SJSA1 (cell line): ENCODE measurements around the gene AMPH. TPM values are rescaled to one million over a fixed set of nuclear protein-coding genes. Genes with fewer than 3 reads are reported as not detected.

Experiments used
- DNase-seq, 2 experiments: peaks; one replicate each; pipeline ENCODE4 v3.0.0-alpha.2; 2015 to 2020; ENCODE audit warnings: low spot score in 2 of 2, low read depth in 1 of 2
- H3K27ac ChIP-seq: fragments of 250-450 bp; sonication (Bioruptor Pico); 2 replicates; pipeline ENCODE4 v1.5.1; 2020; ENCODE audit warnings: mild to moderate bottlenecking, moderate library complexity
- H3K27me3 ChIP-seq: fragments of 250-450 bp; sonication (Bioruptor Pico); replicated peaks from 2 replicates; pipeline ENCODE4 v1.5.1; 2020; ENCODE audit warnings: mild to moderate bottlenecking, moderate library complexity
- H3K36me3 ChIP-seq: fragments of 250-450 bp; sonication (Bioruptor Pico); 2 replicates; pipeline ENCODE4 v1.5.1; 2020; ENCODE audit warnings: mild to moderate bottlenecking
- H3K4me1 ChIP-seq: fragments of 250-450 bp; sonication (Bioruptor Pico); replicated peaks from 2 replicates; pipeline ENCODE4 v1.6.1; 2021; ENCODE audit warnings: mild to moderate bottlenecking
- H3K4me3 ChIP-seq: fragments of 250-450 bp; sonication (Bioruptor Pico); 2 replicates; pipeline ENCODE4 v1.5.1; 2020; ENCODE audit warnings: mild to moderate bottlenecking
- H3K9me3 ChIP-seq: fragments of 250-450 bp; sonication (Bioruptor Pico); replicated peaks from 2 replicates; pipeline ENCODE4 v1.5.1; 2020; ENCODE audit warnings: mild to moderate bottlenecking
- total RNA-seq: library from RNA; depleted of rRNA; stranded (reverse); fragments of >200 nt; shearing (Covaris generic); gene quantifications from 2 replicates; pipeline ENCODE4 v1.2.3, GENCODE V29; 2014

The AMPH gene
- total RNA-seq, 1 experiment from 2014 or later: not detected

DNA sequence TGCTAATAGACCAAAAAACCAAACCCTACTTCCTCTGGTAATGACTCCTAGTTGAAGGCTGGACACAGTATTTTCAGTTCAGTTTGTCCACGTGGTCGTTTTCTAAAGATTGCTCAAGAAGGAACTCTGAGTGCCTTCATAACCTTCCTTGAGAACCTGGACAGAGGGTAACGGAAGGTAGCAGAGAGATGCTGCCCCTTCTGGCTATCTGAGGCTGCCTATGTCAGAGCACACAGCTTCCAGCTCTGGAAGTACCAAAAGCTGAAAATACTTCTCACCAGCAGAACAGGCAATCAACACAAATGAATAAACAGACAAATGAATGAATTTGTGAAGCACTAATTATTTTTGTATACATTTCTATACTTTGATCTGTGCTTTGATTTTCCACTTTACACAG, 85.2 kb downstream of the AMPH start:
- H3K27ac ChIP-seq: no peak overlapping the region
- H3K4me1 ChIP-seq: no peaks in the 10 kb centered on the region
- H3K27me3 ChIP-seq: no peaks in the 10 kb centered on the region
- DNase-seq: no peak
- no peaks in the 10 kb centered on the region for H3K9me3 ChIP-seq
- no peaks in the 10 kb centered on the region for H3K36me3 ChIP-seq
- no peak overlapping the region for H3K4me3 ChIP-seq

- Histone ChIP-seq H3K9me3 (no peaks in the 10 kb centered on the region), H3K27me3 (no peaks in the 10 kb centered on the region), H3K36me3 (no peaks in the 10 kb centered on the region), H3K27ac (no peak overlapping the region), H3K4me3 (no peak overlapping the region), H3K4me1 (no peaks in the 10 kb centered on the region)
- no peak for DNase-seq
These were observed 89.0 kb downstream of the AMPH start for GRCh38 chr7:38542156-38542555.

GRCh38 chr7:38541440-38541839, 89.7 kb downstream of the AMPH start:
- Histone ChIP-seq H3K9me3 (no peaks in the 10 kb centered on the region), H3K4me3 (no peak overlapping the region)

DNA sequence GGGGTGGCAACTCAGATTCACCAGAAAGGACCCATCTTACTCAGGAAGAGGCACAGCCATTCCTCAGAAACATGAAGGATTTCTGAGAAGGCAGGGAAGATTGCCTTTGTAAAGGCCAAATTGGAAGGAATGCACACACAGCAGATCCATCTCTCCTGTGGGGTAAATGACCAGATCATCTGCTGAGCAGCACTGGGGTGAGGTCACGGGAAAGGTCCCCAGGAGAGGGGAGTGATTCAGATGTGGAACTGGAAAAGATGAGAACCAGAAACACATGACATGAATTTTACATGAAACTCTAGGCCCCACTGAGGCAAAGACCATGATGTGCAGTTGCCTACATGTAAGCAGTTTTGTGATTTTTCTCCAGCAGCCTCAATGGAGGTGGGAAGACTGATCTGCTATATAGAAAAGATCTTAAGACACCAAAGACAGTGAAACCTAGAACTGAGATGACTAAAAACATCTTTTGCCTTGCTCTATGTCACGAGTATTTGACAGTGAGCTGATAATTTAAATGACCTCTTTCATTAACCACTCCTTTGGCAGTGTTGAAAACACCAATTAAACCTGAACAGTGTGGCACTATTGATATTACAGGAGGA, 91.6 kb downstream of the AMPH start:
- no peak overlapping the region for H3K4me3 ChIP-seq
- no peaks in the 10 kb centered on the region for H3K9me3 ChIP-seq
- no peaks in the 10 kb centered on the region; the same call in 1 of the 2 replicates for H3K27me3 ChIP-seq
- no peak overlapping the region for H3K27ac ChIP-seq
- no peaks in the 10 kb centered on the region for H3K36me3 ChIP-seq
- DNase-seq: no peak
- no peaks in the 10 kb centered on the region for H3K4me1 ChIP-seq

More at GRCh38 chr7:38541440-38541839, 89.7 kb downstream of the AMPH start:
- DNase-seq: no peak
- Histone ChIP-seq H3K27me3 (no peaks in the 10 kb centered on the region; the same call in 1 of the 2 replicates), H3K4me1 (no peaks in the 10 kb centered on the region), H3K36me3 (no peaks in the 10 kb centered on the region), H3K27ac (no peak overlapping the region)

GRCh38 chr7:38535073-38535472, 96.1 kb downstream of the AMPH start:
- no peaks in the 10 kb centered on the region; the same call in 1 of the 2 replicates for H3K27me3 ChIP-seq
- no peaks in the 10 kb centered on the region for H3K36me3 ChIP-seq
- H3K27ac ChIP-seq: no peak overlapping the region
- H3K4me1 ChIP-seq: no peaks in the 10 kb centered on the region
- no peak overlapping the region for H3K4me3 ChIP-seq
- no peak for DNase-seq
- no peaks in the 10 kb centered on the region for H3K9me3 ChIP-seq

DNA sequence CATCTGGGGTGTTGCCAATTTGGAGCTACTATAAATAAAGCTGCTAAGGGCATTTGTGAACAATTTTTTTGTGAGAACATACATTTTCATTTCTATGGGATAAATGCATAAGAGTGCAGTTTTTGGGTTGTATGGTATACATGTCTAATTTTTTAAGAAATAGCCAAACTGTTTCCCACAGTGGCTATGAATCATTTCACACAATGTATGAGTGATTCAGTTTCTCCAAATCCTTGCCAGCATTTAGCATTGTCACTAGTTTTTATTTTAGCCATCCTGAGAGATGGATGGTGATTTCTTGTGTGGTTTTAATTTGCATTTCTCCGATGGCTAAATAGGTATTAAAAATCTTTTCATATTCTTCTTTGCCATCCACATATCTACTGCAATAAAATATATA, 105.3 kb downstream of the AMPH start:
- H3K9me3 ChIP-seq: no peaks in the 10 kb centered on the region
- no peak overlapping the region for H3K4me3 ChIP-seq
- H3K27me3 ChIP-seq: no peaks in the 10 kb centered on the region
- no peaks in the 10 kb centered on the region for H3K4me1 ChIP-seq
- no peaks in the 10 kb centered on the region for H3K36me3 ChIP-seq
- no peak overlapping the region for H3K27ac ChIP-seq
- no peak for DNase-seq

- no peak for DNase-seq
- Histone ChIP-seq H3K9me3 (no peaks in the 10 kb centered on the region), H3K36me3 (no peaks in the 10 kb centered on the region), H3K4me1 (no peaks in the 10 kb centered on the region), H3K27ac (no peak overlapping the region), H3K27me3 (no peaks in the 10 kb centered on the region), H3K4me3 (no peak overlapping the region)
These were observed 106.4 kb downstream of the AMPH start for GRCh38 chr7:38524786-38525185.

DNA sequence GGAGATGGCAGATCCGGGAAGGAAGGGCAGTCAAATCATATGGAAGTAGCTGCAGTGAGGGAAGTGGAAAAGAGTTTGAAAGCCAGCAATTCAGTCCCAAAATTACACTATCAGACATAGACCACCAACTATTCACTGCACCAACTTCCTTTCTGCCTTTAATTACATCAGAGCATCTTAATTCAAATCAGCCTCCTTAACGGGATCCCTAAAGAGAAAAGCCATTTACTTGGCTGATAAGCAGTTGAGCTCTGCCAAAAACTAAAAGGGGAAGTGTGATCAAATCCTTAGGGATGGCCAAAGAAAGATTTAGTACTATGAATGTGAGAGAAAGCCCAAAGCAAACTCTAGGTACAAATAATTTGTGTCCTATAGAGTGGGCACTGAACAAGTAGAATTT, 110.4 kb downstream of the AMPH start:
- Histone ChIP-seq H3K27me3 (no peaks in the 10 kb centered on the region), H3K27ac (no peak overlapping the region), H3K36me3 (no peaks in the 10 kb centered on the region), H3K4me3 (no peak overlapping the region), H3K4me1 (no peaks in the 10 kb centered on the region), H3K9me3 (no peaks in the 10 kb centered on the region)
- DNase-seq: no peak

- Histone ChIP-seq H3K9me3 (no peaks in the 10 kb centered on the region), H3K27ac (no peak overlapping the region), H3K27me3 (no peaks in the 10 kb centered on the region), H3K36me3 (no peaks in the 10 kb centered on the region), H3K4me1 (no peaks in the 10 kb centered on the region), H3K4me3 (no peak overlapping the region)
- no peak for DNase-seq
These were observed 112.6 kb downstream of the AMPH start for GRCh38 chr7:38518541-38518940.

DNA sequence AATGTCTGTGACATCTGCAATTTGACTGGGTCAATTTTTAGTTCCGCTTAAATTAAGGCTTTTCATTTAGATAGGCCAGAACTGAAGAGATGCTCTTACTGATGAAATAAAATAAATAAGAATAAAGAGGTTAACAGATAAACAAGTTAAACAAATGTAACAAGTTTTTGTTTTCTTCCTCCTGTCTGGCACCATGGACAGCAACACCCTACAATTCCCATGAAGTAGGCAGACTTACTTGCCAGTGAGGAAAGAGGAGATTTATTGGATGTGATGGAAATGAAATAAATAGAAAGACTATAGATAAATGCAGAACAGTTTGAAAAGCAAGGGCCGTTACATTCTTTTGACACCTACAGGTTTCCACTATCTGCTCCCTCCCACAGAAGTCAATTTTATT, 118.5 kb downstream of the AMPH start:
- H3K27ac ChIP-seq: no peak overlapping the region
- H3K4me3 ChIP-seq: no peak overlapping the region
- H3K9me3 ChIP-seq: no peaks in the 10 kb centered on the region
- DNase-seq: no peak
- H3K4me1 ChIP-seq: no peaks in the 10 kb centered on the region
- no peaks in the 10 kb centered on the region for H3K27me3 ChIP-seq
- no peaks in the 10 kb centered on the region for H3K36me3 ChIP-seq

DNA sequence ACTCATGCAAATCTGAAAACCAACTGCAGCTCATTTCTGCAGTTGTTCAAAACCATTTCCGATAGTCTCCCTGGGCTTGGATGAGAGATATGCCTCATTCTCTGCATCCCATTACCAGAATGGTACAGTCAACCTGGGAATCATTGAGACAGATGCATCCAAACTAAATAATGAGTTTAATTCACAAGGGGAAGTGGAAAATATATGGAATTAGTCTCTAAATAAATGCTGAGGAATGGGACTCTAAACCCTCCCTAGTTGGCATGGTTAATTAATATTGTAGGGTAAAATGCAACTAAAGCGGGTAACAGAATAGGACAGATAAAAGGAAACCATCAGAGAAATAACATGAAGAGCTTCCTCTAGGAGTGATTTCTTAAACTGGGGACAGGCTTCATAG, 118.9 kb downstream of the AMPH start:
- no peak for DNase-seq
- Histone ChIP-seq H3K4me3 (no peak overlapping the region), H3K27me3 (no peaks in the 10 kb centered on the region), H3K9me3 (no peaks in the 10 kb centered on the region), H3K36me3 (no peaks in the 10 kb centered on the region), H3K27ac (no peak overlapping the region), H3K4me1 (no peaks in the 10 kb centered on the region)

GRCh38 chr7:38507384-38507783, 123.8 kb downstream of the AMPH start:
- no peak for DNase-seq
- Histone ChIP-seq H3K27me3 (no peaks in the 10 kb centered on the region), H3K9me3 (no peaks in the 10 kb centered on the region), H3K4me3 (no peak overlapping the region), H3K4me1 (no peaks in the 10 kb centered on the region), H3K36me3 (no peaks in the 10 kb centered on the region), H3K27ac (no peak overlapping the region)

- no peak overlapping the region for H3K4me3 ChIP-seq
- H3K36me3 ChIP-seq: no peaks in the 10 kb centered on the region
- H3K9me3 ChIP-seq: no peaks in the 10 kb centered on the region
- DNase-seq: no peak
- H3K27me3 ChIP-seq: no peaks in the 10 kb centered on the region
- no peaks in the 10 kb centered on the region for H3K4me1 ChIP-seq
- no peak overlapping the region for H3K27ac ChIP-seq
These were observed 124.4 kb downstream of the AMPH start for GRCh38 chr7:38506756-38507155.

DNA sequence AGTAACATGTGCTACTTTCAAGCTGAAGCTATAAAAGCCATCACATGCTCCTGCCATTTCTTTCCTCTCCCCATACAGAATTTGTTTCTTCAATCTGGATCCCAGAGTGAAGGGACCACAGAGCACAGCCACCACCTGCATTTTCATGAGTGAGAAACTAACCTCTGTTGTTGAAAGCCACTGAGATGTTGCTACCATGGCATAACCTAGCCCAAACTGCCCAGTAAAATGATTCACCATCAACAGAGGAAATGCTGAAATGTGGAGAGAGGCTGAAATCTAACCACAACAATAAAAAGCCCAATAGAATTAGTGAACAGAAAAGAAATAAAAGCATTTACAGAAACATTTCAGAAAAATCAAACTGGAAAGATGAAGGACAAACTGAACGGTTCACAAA, 125.2 kb downstream of the AMPH start:
- Histone ChIP-seq H3K4me1 (no peaks in the 10 kb centered on the region), H3K36me3 (no peaks in the 10 kb centered on the region), H3K4me3 (no peak overlapping the region), H3K27ac (no peak overlapping the region), H3K9me3 (no peaks in the 10 kb centered on the region), H3K27me3 (no peaks in the 10 kb centered on the region)
- DNase-seq: no peak

DNA sequence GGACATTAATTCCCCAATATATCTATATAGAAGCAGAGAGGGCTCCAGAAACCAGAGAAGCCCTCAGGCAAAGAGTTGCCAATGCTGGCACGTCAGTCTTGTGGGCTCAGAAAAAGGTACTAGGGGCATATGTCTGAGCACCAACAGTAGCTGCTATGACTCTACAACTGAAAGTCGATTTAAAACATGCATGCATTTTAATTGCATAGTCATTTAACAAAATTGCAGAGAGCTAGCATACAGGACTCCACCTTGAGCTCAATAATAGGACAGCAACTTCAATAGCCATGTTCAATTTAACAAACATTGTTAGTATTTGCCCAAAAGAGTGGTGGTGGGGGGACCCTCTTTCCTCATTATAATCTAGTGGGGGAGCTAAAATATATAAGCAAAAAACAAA, 126.5 kb downstream of the AMPH start:
- DNase-seq: no peak
- no peaks in the 10 kb centered on the region; the same call in 1 of the 2 replicates for H3K27me3 ChIP-seq

More for the DNA sequence above, 126.5 kb downstream of the AMPH start:
- Histone ChIP-seq H3K4me1 (no peaks in the 10 kb centered on the region), H3K4me3 (no peak overlapping the region), H3K9me3 (no peaks in the 10 kb centered on the region), H3K27ac (no peak overlapping the region), H3K36me3 (no peaks in the 10 kb centered on the region)
